HG02610 (cell line): ENCODE results near the gene FAM204A.

Experiments used
- ATAC-seq: cut with Tn5 transposase; IDR thresholded peaks from one replicate; pipeline ENCODE4 v1.9.1; 2021; ENCODE audit warnings: mild to moderate bottlenecking, moderate library complexity; ENCODE audit not compliant: unreplicated experiment

FAM204A gene

GRCh38 chr10:118249714-118250113 is 92.4 kb downstream of the FAM204A start:
- ATAC-seq, result no peak
